Measurements from ENCODE around the gene THSD7A. TPM values are rescaled to one million over a fixed set of nuclear protein-coding genes. Genes with fewer than 3 reads are reported as not detected.

Gene THSD7A
- total RNA-seq, 1 experiment from 2014 or later, result 0.68 TPM

- CTCF ChIA-PET, result interaction anchor here (1.7 kb wide), 1 partner anchor 82 kb away, joined by 6 read pairs; the partner anchor contains the start of gene THSD7A
Observed at GRCh38 chr7:11749629-11750028, 82.4 kb downstream of the THSD7A start.

More at GRCh38 chr7:11749629-11750028, 82.4 kb downstream of the THSD7A start:
- no peak overlapping the region for H3K27ac Mint-ChIP-seq
- DNase-seq (ENCODE audit: low spot score) (no peak), ATAC-seq (no peak)
- no peaks in the 10 kb centered on the region for H3K4me1 Mint-ChIP-seq
- POLR2A ChIA-PET, result no interaction called here
- H3K36me3 Mint-ChIP-seq, result 0 out of 2 replicates have a peak, but pooled peaks cover 5% of the 10 kb centered on the region
- no peaks in the 10 kb centered on the region for H3K27me3 Mint-ChIP-seq (ENCODE audit: low read depth)
- no peak for TF ChIP-seq ZNF512 (CRISPR knock-in tag; IDR thresholded peaks at IDR 0.05; ENCODE audit: borderline replicate concordance)
- TF ChIP-seq TCF7 (CRISPR knock-in tag; IDR thresholded peaks at IDR 0.05; ENCODE audit: low read depth), result no peak
- TF ChIP-seq GRHL2 (CRISPR knock-in tag; IDR thresholded peaks at IDR 0.05; ENCODE audit: insufficient replicate concordance, severe bottlenecking), result no peak
- TF ChIP-seq CTCF (IDR thresholded peaks at IDR 0.05), result no peak
- TF ChIP-seq ZNF396 (CRISPR knock-in tag; IDR thresholded peaks at IDR 0.05; ENCODE audit: borderline replicate concordance), result no peak
- TF ChIP-seq ZNF425 (CRISPR knock-in tag; conservative IDR thresholded peaks at IDR 0.05), result no peak
- TF ChIP-seq ESRRA (CRISPR knock-in tag; IDR thresholded peaks at IDR 0.05; ENCODE audit: borderline replicate concordance), result no peak
- TF ChIP-seq HMGXB4 (CRISPR knock-in tag; IDR thresholded peaks at IDR 0.05), result no peak
- no peak for TF ChIP-seq TP53 (CRISPR knock-in tag; IDR thresholded peaks at IDR 0.05)
- TF ChIP-seq E2F5 (CRISPR knock-in tag; IDR thresholded peaks at IDR 0.05), result no peak
- no peak for TF ChIP-seq AFF4 (CRISPR knock-in tag; IDR thresholded peaks at IDR 0.05; ENCODE audit: borderline replicate concordance)
- TF ChIP-seq STAT6 (CRISPR knock-in tag; conservative IDR thresholded peaks at IDR 0.05; ENCODE audit: low read depth), result no peak
- TF ChIP-seq CREB1 (CRISPR knock-in tag; IDR thresholded peaks at IDR 0.05), result no peak
- no peak for TF ChIP-seq EMX1 (CRISPR knock-in tag; IDR thresholded peaks at IDR 0.05)
- TF ChIP-seq MXD4 (CRISPR knock-in tag; IDR thresholded peaks at IDR 0.05; ENCODE audit: borderline replicate concordance), result no peak
- TF ChIP-seq OVOL2 (CRISPR knock-in tag; IDR thresholded peaks at IDR 0.05; ENCODE audit: borderline replicate concordance), result no peak
- no peak for TF ChIP-seq ETV6 (CRISPR knock-in tag; IDR thresholded peaks at IDR 0.05)
- TF ChIP-seq FOXJ3 (CRISPR knock-in tag; IDR thresholded peaks at IDR 0.05; ENCODE audit: borderline replicate concordance), result no peak
- TF ChIP-seq ELF4 (CRISPR knock-in tag; IDR thresholded peaks at IDR 0.05; ENCODE audit: low read depth), result no peak
- H3K4me3 Mint-ChIP-seq, result no peak overlapping the region
- no peaks in the 10 kb centered on the region; the same call in 1 of the 2 replicates for H3K9me3 Mint-ChIP-seq
